Hematopoietic multipotent progenitor cell treated with erythropoietin and hydrocortisone succinate and interleukin-3 and kit ligand, for 4 days (in vitro differentiated cells): ENCODE measurements around the gene CSNK1A1L.

Experiments
- DNase-seq: peaks from one replicate; pipeline ENCODE4 v3.0.0-alpha.2; 2015

The CSNK1A1L gene

DNA sequence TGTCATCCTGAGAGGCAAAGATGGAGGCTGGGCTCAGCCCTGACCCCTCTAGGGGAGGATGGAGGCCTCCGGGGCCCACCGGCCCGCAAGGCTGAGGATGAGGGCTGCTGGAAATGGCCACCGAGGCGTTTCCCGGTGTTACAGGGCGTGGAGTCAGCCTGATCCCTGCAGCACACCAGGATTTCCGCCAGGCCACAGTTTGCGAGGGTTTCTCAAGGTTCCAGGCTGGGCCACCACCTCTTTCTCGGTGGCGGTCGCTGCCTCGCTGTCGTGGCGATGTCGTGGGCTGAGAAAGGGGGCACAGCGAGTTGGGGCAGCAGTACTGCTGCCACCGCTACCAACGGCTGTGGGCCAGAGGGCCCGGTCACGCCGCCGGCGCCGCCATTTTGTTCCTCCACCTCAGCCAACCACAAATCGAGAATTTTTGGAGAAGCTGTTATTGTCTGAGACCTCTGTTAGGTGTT is at the start of gene CSNK1A1L:
Gene CSNK1A1L, minus strand, starts transcription at position 414 of the 464 bp plus-strand sequence. Its CDS starts 408 bp downstream, at position 6.
- no peak for DNase-seq

- no peak for DNase-seq
These were observed 43.9 kb upstream of the CSNK1A1L start for GRCh38 chr13:37149380-37149779.

GRCh38 chr13:37148501-37148900 is 43.0 kb upstream of the CSNK1A1L start:
- DNase-seq: no peak

- no peak for DNase-seq
These were observed 39.2 kb upstream of the CSNK1A1L start for GRCh38 chr13:37144661-37145060.

- no peak for DNase-seq
These were observed 38.4 kb upstream of the CSNK1A1L start for GRCh38 chr13:37143911-37144310.

DNA sequence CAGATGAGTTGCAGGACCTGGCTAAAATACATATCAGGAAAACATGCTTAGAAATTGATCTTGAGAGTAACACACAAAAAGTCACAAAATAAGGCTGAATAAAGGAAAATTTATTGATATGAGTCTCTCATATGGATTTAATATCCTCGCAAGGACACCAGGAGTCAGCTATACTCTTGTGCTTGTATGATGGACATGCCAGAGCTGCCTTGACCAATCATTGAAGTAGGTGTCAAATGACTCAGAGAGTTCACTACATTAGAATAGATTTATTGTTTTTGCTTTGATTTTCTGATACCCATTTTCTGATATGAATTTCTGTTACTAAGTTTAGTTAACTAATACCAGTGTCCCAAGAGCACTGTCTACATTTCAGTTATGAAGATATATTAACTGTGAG is 37.4 kb upstream of the CSNK1A1L start:
- DNase-seq: no peak

DNA sequence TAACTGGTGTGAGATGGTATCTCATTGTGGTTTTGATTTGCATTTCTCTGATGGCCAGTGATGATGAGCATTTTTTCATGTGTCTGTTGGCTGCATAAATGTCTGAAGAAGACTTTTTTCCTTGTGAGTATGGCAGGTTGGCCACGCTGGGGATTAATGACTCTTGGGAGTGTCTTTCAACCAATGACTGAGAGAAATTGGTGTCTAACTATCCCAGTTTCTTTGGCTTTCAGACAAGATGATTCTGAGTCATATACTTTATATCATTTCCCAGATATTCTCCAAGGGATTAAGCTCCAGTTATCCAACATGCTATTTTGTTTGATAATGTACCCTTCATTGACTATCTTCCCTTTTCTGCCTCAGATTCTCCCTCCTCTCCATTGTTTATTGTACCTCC is 35.5 kb upstream of the CSNK1A1L start:
- no peak for DNase-seq

DNA sequence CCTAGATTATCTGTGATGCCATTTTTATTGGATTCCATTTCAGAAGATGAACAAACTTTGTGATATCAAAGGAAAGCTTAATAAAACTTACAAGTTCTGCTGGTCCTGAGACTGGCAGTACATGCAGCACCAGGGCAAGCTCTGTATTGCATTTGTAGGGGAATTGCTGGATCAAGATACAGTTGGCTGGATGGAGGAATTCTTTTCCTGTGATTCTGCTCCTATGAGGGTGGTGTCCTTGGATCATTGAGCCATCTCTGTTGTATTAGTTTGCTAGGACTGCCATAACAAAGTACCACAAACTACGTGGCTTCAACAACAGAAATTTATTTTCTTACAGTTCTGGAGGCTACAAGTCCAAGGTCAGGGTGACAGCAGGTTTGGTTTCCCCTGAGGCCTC is 33.9 kb upstream of the CSNK1A1L start:
- DNase-seq: no peak

- no peak for DNase-seq
These were observed 33.5 kb upstream of the CSNK1A1L start for GRCh38 chr13:37138926-37139325.

DNA sequence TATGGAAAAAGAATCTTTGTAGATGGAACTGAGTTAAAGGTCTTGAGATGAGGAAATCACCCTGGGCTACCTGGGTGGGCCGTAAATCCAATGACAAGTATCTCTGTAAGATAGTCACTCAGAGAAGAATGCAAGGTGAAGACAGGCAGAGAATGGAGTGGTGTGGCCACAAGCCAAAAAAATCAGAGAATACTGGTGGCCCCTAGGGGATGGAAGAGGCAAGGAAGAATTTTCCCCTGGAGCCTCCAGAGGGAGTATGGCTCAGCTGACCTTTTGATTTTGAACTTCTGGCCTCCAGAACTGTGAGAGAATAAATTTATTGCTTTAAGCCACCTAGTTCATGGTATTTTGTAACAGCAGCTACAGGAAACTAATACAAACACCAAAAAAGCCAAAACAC is 32.7 kb upstream of the CSNK1A1L start:
- no peak for DNase-seq

GRCh38 chr13:37136633-37137032 is 31.2 kb upstream of the CSNK1A1L start:
- DNase-seq: no peak

GRCh38 chr13:37136187-37136586 is 30.7 kb upstream of the CSNK1A1L start:
- DNase-seq: no peak

DNA sequence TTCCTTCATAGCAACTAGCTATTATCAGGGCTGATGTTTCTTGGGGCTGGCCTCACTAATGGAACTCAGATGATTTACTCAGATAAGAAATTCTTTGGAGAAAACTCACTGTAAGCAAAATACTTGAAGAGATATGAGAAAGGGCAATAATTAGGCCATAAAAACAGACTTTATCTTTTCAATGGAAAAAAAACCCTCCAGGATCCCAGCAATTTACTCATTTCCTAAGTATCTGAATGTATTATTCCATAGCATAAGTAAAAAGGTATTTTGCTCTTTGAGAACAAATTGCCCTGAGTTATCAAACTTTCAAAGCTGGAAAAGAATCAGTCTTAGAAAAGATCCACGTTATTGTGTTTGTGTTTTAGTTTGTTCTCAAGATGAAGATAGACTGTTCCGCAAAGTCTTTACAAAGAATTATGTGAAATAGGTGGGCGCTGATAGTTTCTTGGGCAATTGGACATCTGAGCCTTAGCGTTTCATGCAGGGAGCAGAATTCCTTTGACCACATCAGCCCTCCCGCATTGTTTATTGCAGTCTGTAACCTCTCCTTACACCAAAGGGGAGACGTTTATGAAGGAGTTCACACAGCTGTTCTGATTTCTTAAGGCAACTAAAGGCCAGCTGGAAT is 29.1 kb upstream of the CSNK1A1L start:
- DNase-seq: no peak

DNA sequence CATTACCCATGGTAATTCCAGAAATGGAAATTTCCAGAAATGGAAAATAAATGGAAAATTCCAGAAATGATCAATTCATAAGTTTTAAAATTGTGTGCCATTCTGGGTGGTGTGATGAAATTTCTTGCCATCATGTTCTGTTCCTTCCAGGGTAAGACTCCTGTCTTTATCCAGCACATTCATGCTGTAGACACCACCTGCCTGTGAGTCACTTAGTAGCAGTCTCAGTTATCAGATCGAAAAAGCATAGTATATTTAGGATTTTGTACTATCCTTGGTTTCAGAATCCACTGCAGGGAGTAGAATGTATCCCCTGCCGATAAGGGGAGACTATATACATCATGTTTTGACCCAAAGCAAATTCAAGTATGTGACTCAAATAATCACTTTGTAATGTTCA is 26.7 kb upstream of the CSNK1A1L start:
- no peak for DNase-seq

DNA sequence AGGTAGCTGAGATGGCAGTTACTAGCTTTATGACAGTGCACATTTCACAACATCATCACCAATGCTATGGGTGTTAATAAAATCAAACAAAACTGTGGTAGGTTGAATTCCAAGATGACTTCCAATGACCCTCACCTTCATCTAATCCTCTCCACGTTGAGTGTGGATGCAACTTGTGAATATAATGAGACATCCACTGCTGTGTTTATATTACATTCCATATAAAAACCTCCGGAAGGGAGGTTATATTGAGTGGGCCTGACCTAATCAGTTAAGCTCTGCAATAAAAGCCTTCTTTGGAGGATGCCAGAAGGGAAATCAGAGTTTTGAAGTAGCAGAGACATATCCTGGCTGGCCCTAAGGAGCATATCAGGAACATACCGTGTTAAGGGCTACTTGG is 25.6 kb upstream of the CSNK1A1L start:
- DNase-seq: no peak

GRCh38 chr13:37129866-37130265 is 24.4 kb upstream of the CSNK1A1L start:
- no peak for DNase-seq

- no peak for DNase-seq
These were observed 22.3 kb upstream of the CSNK1A1L start for GRCh38 chr13:37127691-37128241.

- DNase-seq: peak; percentile 19
These were observed 17.9 kb upstream of the CSNK1A1L start for GRCh38 chr13:37123337-37123736.

- DNase-seq: peak; percentile 81
These were observed 12.6 kb upstream of the CSNK1A1L start for GRCh38 chr13:37118016-37118415.

DNA sequence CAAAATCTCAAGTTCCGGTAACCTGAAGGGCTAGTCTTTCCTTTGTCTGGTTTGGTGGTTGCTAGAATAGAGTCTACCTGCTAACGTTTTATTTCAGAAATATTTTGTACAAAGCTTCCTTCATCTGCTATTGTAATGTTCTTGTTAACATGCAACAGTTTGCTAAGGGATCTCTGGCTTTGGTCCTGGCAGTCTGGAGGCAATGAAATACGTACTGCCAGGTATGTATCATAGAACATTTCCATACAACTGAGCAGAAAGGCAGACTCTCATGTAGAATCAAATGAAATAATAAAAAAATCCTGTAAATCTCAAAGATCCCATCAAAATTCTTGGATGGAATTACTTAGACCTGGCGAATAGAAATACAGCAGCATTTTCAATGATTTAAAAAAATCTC is 8.8 kb upstream of the CSNK1A1L start:
- no peak for DNase-seq

GRCh38 chr13:37113534-37113933 is 8.1 kb upstream of the CSNK1A1L start:
- DNase-seq: no peak

- peak; percentile 54 for DNase-seq
These were observed 3.7 kb upstream of the CSNK1A1L start for GRCh38 chr13:37109051-37109678.

DNA sequence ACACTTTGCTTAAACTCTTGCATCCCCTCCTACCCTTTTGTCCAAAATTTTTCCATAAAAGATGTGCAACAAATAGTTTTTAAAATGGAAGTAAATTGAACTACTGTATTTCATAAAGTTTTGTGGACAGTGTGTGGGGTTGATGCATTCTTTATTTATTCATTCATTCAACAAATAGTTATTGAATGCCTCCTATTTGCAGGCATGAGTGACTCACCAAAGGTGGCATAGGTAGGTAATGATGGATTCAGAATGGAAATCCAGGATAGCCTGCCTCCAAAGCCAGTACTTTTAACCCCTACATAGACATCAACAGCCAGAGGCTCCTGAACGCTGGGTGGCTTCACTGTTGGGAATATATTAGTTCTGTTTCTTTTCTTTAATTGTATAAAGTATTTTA is 2.4 kb upstream of the CSNK1A1L start:
- DNase-seq: no peak

GRCh38 chr13:37107456-37107855 is 2.0 kb upstream of the CSNK1A1L start:
- DNase-seq: no peak

GRCh38 chr13:37106642-37107041 is 1.2 kb upstream of the CSNK1A1L start:
- no peak for DNase-seq
